ENCODE data around the gene RAPGEF5.

- no peak for TF ChIP-seq CTCF (IDR thresholded peaks at IDR 0.05)
- no peak for TF ChIP-seq IRF3 (IDR thresholded peaks at IDR 0.05; ENCODE audit: low read depth, low read length)
- TF ChIP-seq POLR2AphosphoS5 (IDR thresholded peaks at IDR 0.05; ENCODE audit: low read depth, low read length): no peak
Observed at GRCh38 chr7:22330903-22331302, 26.1 kb downstream of the RAPGEF5 start.
